C4-2B (cell line): Measurements from ENCODE around the gene RNLS.

ENCODE experiments used
- H3K27ac ChIP-seq: fragments of 450-650 bp; 2 replicates; pipeline ENCODE4 v1.5.1; 2017
- ZFX ChIP-seq: fragments of 450-650 bp; IDR thresholded peaks from 2 replicates; pipeline ENCODE4 v1.6.1; 2017
- TF ChIP-seq, protein P1 (sequence below): fragments of 450-650 bp; conservative IDR thresholded peaks from 2 replicates; pipeline ENCODE4 v1.5.1; 2017; ENCODE audit warnings: mild to moderate bottlenecking

The RNLS gene

GRCh38 chr10:88582806-88583583 lies at the start of gene RNLS:
TSS of gene RNLS (minus strand) at chr10:88583318.
- H3K27ac ChIP-seq: no peak within 1 kb of the TSS
- no peak for TF ChIP-seq ZFX
- TF ChIP-seq, protein P1, sequence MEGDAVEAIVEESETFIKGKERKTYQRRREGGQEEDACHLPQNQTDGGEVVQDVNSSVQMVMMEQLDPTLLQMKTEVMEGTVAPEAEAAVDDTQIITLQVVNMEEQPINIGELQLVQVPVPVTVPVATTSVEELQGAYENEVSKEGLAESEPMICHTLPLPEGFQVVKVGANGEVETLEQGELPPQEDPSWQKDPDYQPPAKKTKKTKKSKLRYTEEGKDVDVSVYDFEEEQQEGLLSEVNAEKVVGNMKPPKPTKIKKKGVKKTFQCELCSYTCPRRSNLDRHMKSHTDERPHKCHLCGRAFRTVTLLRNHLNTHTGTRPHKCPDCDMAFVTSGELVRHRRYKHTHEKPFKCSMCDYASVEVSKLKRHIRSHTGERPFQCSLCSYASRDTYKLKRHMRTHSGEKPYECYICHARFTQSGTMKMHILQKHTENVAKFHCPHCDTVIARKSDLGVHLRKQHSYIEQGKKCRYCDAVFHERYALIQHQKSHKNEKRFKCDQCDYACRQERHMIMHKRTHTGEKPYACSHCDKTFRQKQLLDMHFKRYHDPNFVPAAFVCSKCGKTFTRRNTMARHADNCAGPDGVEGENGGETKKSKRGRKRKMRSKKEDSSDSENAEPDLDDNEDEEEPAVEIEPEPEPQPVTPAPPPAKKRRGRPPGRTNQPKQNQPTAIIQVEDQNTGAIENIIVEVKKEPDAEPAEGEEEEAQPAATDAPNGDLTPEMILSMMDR: peak; percentile 26

DNA sequence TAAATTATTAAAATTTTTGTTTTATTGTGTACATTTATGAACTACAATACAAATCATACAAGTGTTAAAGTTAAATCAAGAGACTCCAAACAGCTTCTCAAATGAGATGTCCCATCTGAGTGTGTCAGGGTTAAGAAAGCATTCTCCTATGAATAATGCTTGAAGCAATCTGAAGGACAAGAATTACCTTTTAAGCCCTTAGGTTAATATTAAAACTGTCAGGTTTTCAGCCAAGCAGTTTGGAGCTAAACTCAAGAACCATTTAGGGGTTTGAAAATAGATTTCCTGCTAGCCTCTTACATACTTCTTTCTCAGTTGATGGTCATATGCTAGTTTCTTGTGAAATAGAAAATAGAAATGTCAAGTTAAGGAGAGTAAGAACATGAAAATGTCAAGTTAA lies 41.7 kb upstream of the RNLS start:
- H3K27ac ChIP-seq: no peak overlapping the region
- TF ChIP-seq ZFX: no peak
- TF ChIP-seq, protein P1: no peak

DNA sequence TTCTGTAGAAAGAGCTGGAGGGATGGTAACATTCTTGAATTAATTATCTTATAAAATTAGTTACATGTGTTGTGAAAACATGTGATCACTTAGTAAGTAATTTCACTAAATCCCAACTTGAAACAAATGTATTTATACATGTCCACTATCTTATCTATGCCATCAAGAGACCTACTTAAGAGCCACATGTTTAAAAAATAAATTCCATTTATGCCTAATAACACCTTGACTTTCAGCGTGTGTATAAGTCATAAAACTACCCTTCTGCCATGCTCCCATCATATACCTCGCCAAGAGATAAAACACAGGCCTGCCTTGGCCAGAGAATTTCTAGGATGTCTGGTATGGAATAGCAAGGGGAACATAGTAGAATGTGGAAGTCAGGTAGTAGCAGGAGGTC lies 40.7 kb upstream of the RNLS start:
- no peak overlapping the region for H3K27ac ChIP-seq
- TF ChIP-seq ZFX: no peak
- TF ChIP-seq, protein P1: no peak

DNA sequence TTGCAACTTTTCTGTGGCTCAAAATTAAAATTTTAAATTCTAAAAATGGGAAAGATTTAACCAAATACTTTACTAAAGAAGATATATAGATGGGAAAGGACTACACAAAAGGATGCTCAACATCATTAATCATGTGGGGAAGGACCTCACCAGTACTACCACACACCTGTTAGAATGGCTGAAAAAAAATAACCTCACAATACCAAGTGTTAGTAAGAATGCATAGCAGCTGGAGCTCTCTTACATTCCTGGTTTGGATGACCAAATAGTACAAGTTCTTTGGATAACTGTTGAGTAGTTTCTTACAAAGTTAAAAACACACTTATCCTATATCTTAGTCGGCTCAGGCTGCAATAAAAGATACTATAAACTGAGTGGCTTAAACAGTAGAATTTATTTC lies 37.3 kb upstream of the RNLS start:
- H3K27ac ChIP-seq: no peak overlapping the region
- no peak for TF ChIP-seq ZFX
- TF ChIP-seq, protein P1: no peak

DNA sequence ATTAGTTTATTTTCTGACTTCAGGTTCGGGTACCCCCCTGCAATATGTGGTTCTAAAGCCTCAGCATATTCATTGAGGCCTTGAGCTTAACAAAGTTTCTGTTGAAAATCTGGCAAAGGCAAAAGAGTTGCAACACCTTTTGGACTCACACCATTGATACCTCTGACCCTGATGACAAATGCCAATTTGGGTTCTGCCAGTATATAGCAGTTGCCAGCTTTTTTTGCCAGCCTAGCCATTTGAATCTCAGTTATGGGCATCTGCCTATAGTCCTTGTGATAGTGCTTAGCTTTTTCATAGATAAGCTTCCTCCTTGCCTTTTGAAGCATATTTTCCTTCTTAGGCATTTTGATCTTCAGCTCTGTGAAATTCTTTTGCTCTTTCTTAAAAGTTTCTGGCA lies 35.4 kb upstream of the RNLS start:
- TF ChIP-seq, protein P1: no peak
- no peak for TF ChIP-seq ZFX

GRCh38 chr10:88617772-88618300 lies 34.7 kb upstream of the RNLS start:
- TF ChIP-seq, protein P1: no peak
- TF ChIP-seq ZFX: no peak
- no peak overlapping the region for H3K27ac ChIP-seq

More for the DNA sequence above, 35.4 kb upstream of the RNLS start:
- no peak overlapping the region for H3K27ac ChIP-seq

DNA sequence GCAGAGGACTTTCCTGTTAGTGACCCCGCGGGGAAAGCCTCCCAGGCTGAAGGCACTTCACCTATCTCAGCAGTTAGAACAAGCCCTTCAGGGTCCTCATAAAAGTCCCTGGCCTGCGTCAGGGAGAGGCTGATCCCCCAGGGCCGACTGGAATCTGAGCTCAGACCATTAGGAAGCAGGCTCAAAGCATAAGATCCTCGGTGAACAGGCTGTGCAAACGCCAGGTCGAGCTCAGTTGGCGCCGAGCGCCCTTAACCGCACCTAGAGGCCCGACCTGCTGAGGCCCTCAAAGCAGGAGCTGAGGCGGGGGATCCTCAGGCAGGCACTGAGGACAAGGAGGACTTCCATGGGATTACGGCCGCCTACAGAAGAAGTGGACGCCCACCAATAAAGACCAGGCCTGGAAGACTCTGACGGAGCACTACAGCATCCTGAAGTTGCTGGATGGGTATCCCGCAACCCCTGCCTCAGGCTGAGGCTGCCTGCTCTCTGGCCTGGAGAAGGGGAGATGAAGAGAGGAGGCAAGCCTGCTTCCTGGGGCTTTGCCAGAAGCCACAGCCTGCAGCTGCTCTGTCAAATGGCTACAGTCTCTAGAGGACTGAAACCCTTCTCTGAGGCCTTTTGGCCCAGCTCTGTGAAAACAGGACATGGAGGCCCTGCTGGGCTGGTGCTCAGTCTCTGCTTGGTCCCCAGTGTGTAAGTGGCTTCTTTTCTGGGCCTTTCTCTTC lies 33.3 kb upstream of the RNLS start:
- H3K27ac ChIP-seq: no peak overlapping the region
- TF ChIP-seq ZFX: no peak
- TF ChIP-seq, protein P1: no peak
